T-helper 9 cell (primary cell): Measurements from ENCODE around the gene TMEM135.
"Not testable (repeated sequence)": the region's sequence is repeated elsewhere in the genome, so short reads cannot be mapped to it uniquely, and the experiment has no call there.

Experiments
- DNase-seq: peaks from one replicate; pipeline ENCODE4 v3.0.0-alpha.2; 2020

The TMEM135 gene

GRCh38 chr11:87263979-87264378 is 226.2 kb downstream of the TMEM135 start:
- DNase-seq, result no peak

- no peak for DNase-seq
Observed at GRCh38 chr11:87265132-87265531, 227.4 kb downstream of the TMEM135 start.

- DNase-seq, result no peak
Observed at GRCh38 chr11:87265979-87266378, 228.2 kb downstream of the TMEM135 start.

- no peak for DNase-seq
Observed at GRCh38 chr11:87266751-87267150, 229.0 kb downstream of the TMEM135 start.

GRCh38 chr11:87271951-87272350 is 234.2 kb downstream of the TMEM135 start:
- DNase-seq, result not testable (repeated sequence)

- DNase-seq, result no peak
Observed at GRCh38 chr11:87275176-87275575, 237.4 kb downstream of the TMEM135 start.

GRCh38 chr11:87280143-87280542 is 242.4 kb downstream of the TMEM135 start:
- no peak for DNase-seq

GRCh38 chr11:87281496-87281895 is 243.8 kb downstream of the TMEM135 start:
- DNase-seq, result no peak

GRCh38 chr11:87284306-87284705 is 246.6 kb downstream of the TMEM135 start:
- no peak for DNase-seq

- DNase-seq, result not testable (repeated sequence)
Observed at GRCh38 chr11:87285674-87286073, 247.9 kb downstream of the TMEM135 start.

GRCh38 chr11:87286338-87286737 is 248.6 kb downstream of the TMEM135 start:
- DNase-seq, result no peak

- DNase-seq, result no peak
Observed at GRCh38 chr11:87290304-87290922, 252.7 kb downstream of the TMEM135 start.

- no peak for DNase-seq
Observed at GRCh38 chr11:87292598-87292997, 254.9 kb downstream of the TMEM135 start.

GRCh38 chr11:87295237-87295636 is 257.5 kb downstream of the TMEM135 start:
- no peak for DNase-seq

GRCh38 chr11:87296627-87297026 is 258.9 kb downstream of the TMEM135 start:
- no peak for DNase-seq

GRCh38 chr11:87298155-87298554 is 260.4 kb downstream of the TMEM135 start:
- DNase-seq, result no peak

- no peak for DNase-seq
Observed at GRCh38 chr11:87299041-87299481, 261.3 kb downstream of the TMEM135 start.

- DNase-seq, result no peak
Observed at GRCh38 chr11:87300640-87301380, 263.1 kb downstream of the TMEM135 start.

- no peak for DNase-seq
Observed at GRCh38 chr11:87301785-87302540, 264.2 kb downstream of the TMEM135 start.

GRCh38 chr11:87304412-87304811 is 266.7 kb downstream of the TMEM135 start:
- no peak for DNase-seq

GRCh38 chr11:87306262-87306851 is 268.6 kb downstream of the TMEM135 start:
- no peak for DNase-seq

GRCh38 chr11:87307101-87307500 is 269.4 kb downstream of the TMEM135 start:
- DNase-seq, result no peak

- no peak for DNase-seq
Observed at GRCh38 chr11:87315229-87315628, 277.5 kb downstream of the TMEM135 start.
